Spleen (tissue), 13 donors: Measurements from ENCODE around the gene ATAD5. TPM values are rescaled to one million over a fixed set of nuclear protein-coding genes. Genes with fewer than 3 reads are reported as not detected.

Experiments
- DNase-seq: peaks from one replicate; pipeline ENCODE4 v3.0.0-alpha.2; 2020
- H3K27ac ChIP-seq, 8 donors: fragments of 200-600 bp; sonication (generic) in 7 of 8; 1 replicate in 4 of 8; 2 replicates in 4 of 8; pipeline versions ENCODE4 v1.5.0 to v1.8.0; 2016 to 2021; ENCODE audit warnings: inconsistent platforms in 4 of 8, mild to moderate bottlenecking in 4 of 8, moderate library complexity in 1 of 8
- H3K27me3 ChIP-seq, 7 donors: fragments of 200-600 bp; sonication (generic) in 6 of 7; replicated peaks in 1 of 7; 1 replicate in 4 of 7; 2 replicates in 3 of 7; pipeline versions ENCODE4 v1.5.0 to v1.8.0; 2016 to 2021; ENCODE audit warnings: inconsistent platforms in 3 of 7, mild to moderate bottlenecking in 1 of 7
- H3K36me3 ChIP-seq, 6 donors: fragments of 200-600 bp; sonication (generic) in 5 of 6; 1 replicate in 4 of 6; 2 replicates in 2 of 6; pipeline versions ENCODE4 v1.5.0 to v1.8.0; 2016 to 2021; ENCODE audit warnings: inconsistent platforms in 2 of 6
- H3K4me1 ChIP-seq, 6 donors: fragments of 200-600 bp; sonication (generic) in 5 of 6; 1 replicate in 3 of 6; 2 replicates in 3 of 6; pipeline versions ENCODE4 v1.5.0 to v1.8.0; 2016 to 2021; ENCODE audit warnings: inconsistent platforms in 3 of 6
- H3K4me3 ChIP-seq, 8 donors: fragments of 200-600 bp; sonication (generic) in 7 of 8; 1 replicate in 4 of 8; 2 replicates in 4 of 8; pipeline versions ENCODE4 v1.5.0 to v1.8.0; 2016 to 2021; ENCODE audit warnings: inconsistent platforms in 4 of 8, mild to moderate bottlenecking in 4 of 8, moderate library complexity in 2 of 8
- H3K9me3 ChIP-seq, 8 donors: fragments of 200-600 bp; sonication (generic) in 7 of 8; 1 replicate in 4 of 8; 2 replicates in 4 of 8; pipeline versions ENCODE4 v1.5.0 to v1.8.0; 2016 to 2021; ENCODE audit warnings: inconsistent platforms in 4 of 8
- POLR2A ChIP-seq, 3 donors: fragments of 450-650 bp; IDR thresholded peaks; one replicate each; pipeline ENCODE4 v1.5.1; 2017; ENCODE audit warnings: antibody characterized with exemption in 3 of 3, mild to moderate bottlenecking in 1 of 3
- POLR2AphosphoS5 ChIP-seq, 3 donors: sonication (generic); formaldehyde crosslinking; IDR thresholded peaks; one replicate each; pipeline ENCODE4 v1.5.1; 2017; ENCODE audit warnings: antibody characterized with exemption in 3 of 3
- WGBS, 5 donors: extraction: QIAGEN DNeasy Blood & Tissue Kit in 3 of 5; methylation state at CpG; one replicate each; pipeline versions ENCODE4 v1.1.5 to v1.1.7; 2013 to 2018; 5-methylcytosine and 5-hydroxymethylcytosine counted together
- intact Hi-C: fragments of 100-400 bp; cut with DNase I; formaldehyde crosslinking; loops from one replicate; pipeline ENCODE4 v1.15.0; 2023; ENCODE audit warnings: low total_unique reads
- long read RNA-seq, 2 donors: transcript quantifications; one replicate each; lab custom pipeline, GENCODE V29; 2026
- polyA plus RNA-seq, 3 donors: library from polyadenylated mRNA; stranded (reverse); fragments of 200-250 nt; gene quantifications; one replicate each; pipeline ENCODE4 v1.2.1, GENCODE V29; 2013
- total RNA-seq, 7 donors: library from RNA; depleted of rRNA in 3 of 7; stranded (reverse); fragments of >200 nt in 3 of 7; fragmentation: NEBNext Ultra II Directional in 4 of 7; extraction: Animal tissue kit (Norgen Biotek cat#: 25700) in 4 of 7; gene quantifications; one replicate each; pipeline versions ENCODE4 v1.1.0 to v1.2.1, GENCODE V29; 2016 to 2021
- TF ChIP-seq, protein P1 (sequence below), 11 experiments: fragments of 200-600 bp in 7 of 11; fragments of 450-650 bp in 4 of 11; sonication (generic) in 4 of 11; IDR thresholded peaks in 8 of 11; conservative IDR thresholded peaks in 3 of 11; 1 replicate in 7 of 11; 2 replicates in 4 of 11; pipeline versions ENCODE4 v1.4.0 to v1.8.0; 2016 to 2021; ENCODE audit warnings: antibody characterized with exemption in 11 of 11, inconsistent platforms in 4 of 11, mild to moderate bottlenecking in 1 of 11
- donor health status: healthy with polysubstance abuse.
- donor health status: DM: no; HTN: no; CAD: no; lungs with moderate emphysema.
- donor health status: DM: no; HTN: no; CAD: no.
- donor health status: Bipolar disorder and iron deficiency.
- donor health status: healthy.
- donor health status: DM: no; HTN: no; CAD: no.
- donor health status: DM: yes; HTN: yes; CAD: no.

The ATAD5 gene, protein sequence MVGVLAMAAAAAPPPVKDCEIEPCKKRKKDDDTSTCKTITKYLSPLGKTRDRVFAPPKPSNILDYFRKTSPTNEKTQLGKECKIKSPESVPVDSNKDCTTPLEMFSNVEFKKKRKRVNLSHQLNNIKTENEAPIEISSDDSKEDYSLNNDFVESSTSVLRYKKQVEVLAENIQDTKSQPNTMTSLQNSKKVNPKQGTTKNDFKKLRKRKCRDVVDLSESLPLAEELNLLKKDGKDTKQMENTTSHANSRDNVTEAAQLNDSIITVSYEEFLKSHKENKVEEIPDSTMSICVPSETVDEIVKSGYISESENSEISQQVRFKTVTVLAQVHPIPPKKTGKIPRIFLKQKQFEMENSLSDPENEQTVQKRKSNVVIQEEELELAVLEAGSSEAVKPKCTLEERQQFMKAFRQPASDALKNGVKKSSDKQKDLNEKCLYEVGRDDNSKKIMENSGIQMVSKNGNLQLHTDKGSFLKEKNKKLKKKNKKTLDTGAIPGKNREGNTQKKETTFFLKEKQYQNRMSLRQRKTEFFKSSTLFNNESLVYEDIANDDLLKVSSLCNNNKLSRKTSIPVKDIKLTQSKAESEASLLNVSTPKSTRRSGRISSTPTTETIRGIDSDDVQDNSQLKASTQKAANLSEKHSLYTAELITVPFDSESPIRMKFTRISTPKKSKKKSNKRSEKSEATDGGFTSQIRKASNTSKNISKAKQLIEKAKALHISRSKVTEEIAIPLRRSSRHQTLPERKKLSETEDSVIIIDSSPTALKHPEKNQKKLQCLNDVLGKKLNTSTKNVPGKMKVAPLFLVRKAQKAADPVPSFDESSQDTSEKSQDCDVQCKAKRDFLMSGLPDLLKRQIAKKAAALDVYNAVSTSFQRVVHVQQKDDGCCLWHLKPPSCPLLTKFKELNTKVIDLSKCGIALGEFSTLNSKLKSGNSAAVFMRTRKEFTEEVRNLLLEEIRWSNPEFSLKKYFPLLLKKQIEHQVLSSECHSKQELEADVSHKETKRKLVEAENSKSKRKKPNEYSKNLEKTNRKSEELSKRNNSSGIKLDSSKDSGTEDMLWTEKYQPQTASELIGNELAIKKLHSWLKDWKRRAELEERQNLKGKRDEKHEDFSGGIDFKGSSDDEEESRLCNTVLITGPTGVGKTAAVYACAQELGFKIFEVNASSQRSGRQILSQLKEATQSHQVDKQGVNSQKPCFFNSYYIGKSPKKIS (N-terminal part only)
- total RNA-seq (1 to 10 TPM; 3.5 to 7.4 (median 4.5) TPM), polyA plus RNA-seq (under 1 TPM; 0.61 to 0.80 (median 0.67) TPM)
- long read RNA-seq, donor 1 = 0 reads
- long read RNA-seq, donor 2 = 0 reads

DNA sequence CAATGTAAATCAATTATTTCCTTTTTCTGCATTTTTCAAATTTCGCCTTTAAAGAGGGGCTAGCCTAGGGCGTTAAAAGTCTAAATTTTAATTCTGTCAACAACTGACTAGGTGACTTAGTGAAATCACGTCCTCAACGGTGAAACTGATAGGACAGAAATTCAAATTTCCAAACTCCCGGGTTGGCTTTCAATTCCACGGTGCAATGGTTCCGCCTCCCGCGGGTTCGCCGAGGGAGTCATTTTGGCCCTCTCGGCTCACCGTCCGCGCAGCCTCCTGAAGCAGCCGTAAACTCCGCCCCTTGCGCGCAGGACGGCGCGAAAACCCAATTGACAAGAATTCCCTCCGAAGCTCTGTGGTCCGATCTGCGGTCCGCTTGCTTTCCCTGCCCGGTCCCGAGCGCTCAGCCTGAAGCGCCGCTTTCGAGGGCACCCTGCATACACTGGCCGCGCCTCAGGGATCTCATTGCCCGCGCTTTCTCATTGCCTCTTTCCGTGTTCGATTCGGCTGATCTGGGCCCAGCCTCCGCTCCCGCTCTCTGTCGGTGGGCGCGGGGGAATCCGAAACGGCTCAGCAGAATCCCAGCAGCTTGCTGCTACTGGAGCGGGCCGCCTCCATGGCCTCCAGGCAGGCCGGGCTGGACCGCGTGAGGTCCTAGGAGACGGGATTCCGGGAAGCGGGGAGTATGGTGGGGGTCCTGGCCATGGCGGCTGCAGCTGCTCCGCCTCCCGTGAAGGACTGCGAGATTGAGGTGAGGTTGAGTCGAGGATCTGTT is at the start of gene ATAD5:
TSS of gene ATAD5 (plus strand) at position 304 of the 775 bp plus-strand sequence. CDS start at position 686, 382 bp downstream.
- Histone ChIP-seq H3K4me3 (peak within 1 kb of the TSS; percentile 58 to 93 (median 78)), H3K36me3 (peaks cover 0 to 4% (median 0%) of the 10 kb centered on the region in 6 donors), H3K4me1 (peaks cover 8 to 30% (median 21%) of the 10 kb centered on the region in 6 donors), H3K27me3 (no peaks in the 10 kb centered on the region), H3K27ac (peak within 1 kb of the TSS in 7 of 8 donors; percentile 15 to 81 (median 73)), H3K9me3 (no peaks in the 10 kb centered on the region)
- 0 to 1% (median 1%) methylated on average over 44 to 59 of the region's 59 CpGs for WGBS, 5 donors
- intact Hi-C loops = no loop called here
- TF ChIP-seq POLR2AphosphoS5 (IDR thresholded peaks at IDR 0.05) (peak; percentile 87 to 93 (median 93)), POLR2A (IDR thresholded peaks at IDR 0.05) (no peak)
- TF ChIP-seq, protein P1, sequence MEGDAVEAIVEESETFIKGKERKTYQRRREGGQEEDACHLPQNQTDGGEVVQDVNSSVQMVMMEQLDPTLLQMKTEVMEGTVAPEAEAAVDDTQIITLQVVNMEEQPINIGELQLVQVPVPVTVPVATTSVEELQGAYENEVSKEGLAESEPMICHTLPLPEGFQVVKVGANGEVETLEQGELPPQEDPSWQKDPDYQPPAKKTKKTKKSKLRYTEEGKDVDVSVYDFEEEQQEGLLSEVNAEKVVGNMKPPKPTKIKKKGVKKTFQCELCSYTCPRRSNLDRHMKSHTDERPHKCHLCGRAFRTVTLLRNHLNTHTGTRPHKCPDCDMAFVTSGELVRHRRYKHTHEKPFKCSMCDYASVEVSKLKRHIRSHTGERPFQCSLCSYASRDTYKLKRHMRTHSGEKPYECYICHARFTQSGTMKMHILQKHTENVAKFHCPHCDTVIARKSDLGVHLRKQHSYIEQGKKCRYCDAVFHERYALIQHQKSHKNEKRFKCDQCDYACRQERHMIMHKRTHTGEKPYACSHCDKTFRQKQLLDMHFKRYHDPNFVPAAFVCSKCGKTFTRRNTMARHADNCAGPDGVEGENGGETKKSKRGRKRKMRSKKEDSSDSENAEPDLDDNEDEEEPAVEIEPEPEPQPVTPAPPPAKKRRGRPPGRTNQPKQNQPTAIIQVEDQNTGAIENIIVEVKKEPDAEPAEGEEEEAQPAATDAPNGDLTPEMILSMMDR (IDR thresholded peaks at IDR 0.05 in 8 of 11, conservative IDR thresholded peaks at IDR 0.05 in 3 of 11) = peak in 2 of 11 experiments; percentile 17 to 24
- DNase-seq = peak; percentile 97

DNA sequence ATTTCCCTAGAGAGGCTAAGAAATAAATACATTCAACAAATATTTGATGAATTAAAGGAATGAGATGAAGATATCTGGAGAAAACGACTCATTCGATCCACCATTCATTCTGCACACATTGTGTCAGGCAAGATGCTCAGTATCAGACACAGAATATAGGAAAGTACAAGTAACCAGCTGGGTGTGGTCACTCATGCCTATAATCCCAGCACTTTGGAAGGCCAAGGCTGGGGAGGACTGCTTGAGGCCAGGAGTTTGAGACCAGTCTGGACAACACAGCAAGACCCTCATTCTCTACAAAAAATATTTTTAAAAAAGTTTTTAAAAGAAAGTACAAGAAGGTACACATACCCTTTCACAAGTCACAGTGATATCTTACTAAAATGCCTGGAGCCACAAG is 49.6 kb upstream of the ATAD5 start:
- TF ChIP-seq, protein P1 (IDR thresholded peaks at IDR 0.05 in 8 of 11, conservative IDR thresholded peaks at IDR 0.05 in 3 of 11) = no peak
- TF ChIP-seq POLR2A (IDR thresholded peaks at IDR 0.05) (no peak), POLR2AphosphoS5 (IDR thresholded peaks at IDR 0.05) (no peak)
- peaks cover 0 to 11% (median 0%) of the 10 kb centered on the region in 6 donors for H3K4me1 ChIP-seq
- H3K4me3 ChIP-seq = no peak overlapping the region
- H3K27ac ChIP-seq = no peak overlapping the region
- DNase-seq = no peak
- H3K36me3 ChIP-seq = peaks cover 0 to 94% (median 53%) of the 10 kb centered on the region in 6 donors
- no peaks in the 10 kb centered on the region for H3K27me3 ChIP-seq
- no peaks in the 10 kb centered on the region for H3K9me3 ChIP-seq
- intact Hi-C loops = no loop called here
- 90 to 99% (median 92%) methylated on average over 2 of the region's 2 CpGs for WGBS, 5 donors

DNA sequence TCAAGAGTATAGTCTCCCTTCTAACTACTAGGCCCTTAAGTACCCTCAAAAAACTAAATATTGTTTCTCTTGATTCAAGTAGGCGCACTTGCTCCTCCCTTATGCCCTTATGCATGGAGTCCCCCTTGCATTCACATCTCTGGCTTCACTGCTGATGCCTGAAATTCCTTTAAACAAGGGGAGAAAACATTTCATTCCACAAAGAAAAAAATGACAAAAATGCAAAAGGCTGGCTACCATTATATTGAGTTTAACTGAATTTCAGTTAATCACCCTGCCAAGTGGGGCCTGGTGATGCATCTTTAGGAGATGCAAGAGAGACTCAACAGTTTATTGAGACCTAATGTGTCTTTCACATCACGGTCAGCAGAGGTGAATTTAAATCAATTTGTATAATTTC is 42.8 kb upstream of the ATAD5 start:
- Histone ChIP-seq H3K27me3 (no peaks in the 10 kb centered on the region), H3K4me1 (no peaks in the 10 kb centered on the region), H3K27ac (no peak overlapping the region), H3K36me3 (peaks cover 0 to 100% (median 91%) of the 10 kb centered on the region in 6 donors), H3K4me3 (no peak overlapping the region), H3K9me3 (no peaks in the 10 kb centered on the region)
- intact Hi-C loops = no loop called here
- TF ChIP-seq, protein P1 (IDR thresholded peaks at IDR 0.05 in 8 of 11, conservative IDR thresholded peaks at IDR 0.05 in 3 of 11) = no peak
- TF ChIP-seq POLR2AphosphoS5 (IDR thresholded peaks at IDR 0.05) = peak in 1 of 3 donors; percentile 6
- no peak for TF ChIP-seq POLR2A (IDR thresholded peaks at IDR 0.05)
- 92 to 98% (median 96%) methylated on average over 2 of the region's 2 CpGs for WGBS, 5 donors
- no peak for DNase-seq
